PC-9 (cell line): ENCODE data around the gene PXDN. TPM values are rescaled to one million over a fixed set of nuclear protein-coding genes. Genes with fewer than 3 reads are reported as not detected.

Experiments
- BruUV-seq: library from RNA; stranded (reverse); fragments of 400-500 nt; replicated peaks from 2 replicates; lab custom pipeline; 2021; lab: Mats Ljungman, UMichigan
- CTCF ChIA-PET: fragments of 300-600 bp; sonication (Branson Sonifier 250); formaldehyde crosslinking; loops from one replicate; lab custom pipeline; 2022; ENCODE audit warnings: antibody characterized with exemption; lab: Charles Lee
- POLR2A ChIA-PET: fragments of 300-600 bp; sonication (Branson Sonifier 250); formaldehyde crosslinking; loops from one replicate; lab custom pipeline; 2022; ENCODE audit warnings: antibody characterized with exemption; ENCODE audit not compliant: unreplicated experiment; lab: Charles Lee
- DNase-seq, 2 experiments: peaks; one replicate each; pipeline versions ENCODE4 v3.0.0 to v3.0.0-alpha.2; 2015 to 2022; ENCODE audit warnings: mixed read lengths in 1 of 2
- H2AFZ ChIP-seq: fragments of 200-600 bp; sonication (generic); 2 replicates; pipeline ENCODE4 v1.8.1; 2017; ENCODE audit warnings: antibody characterized with exemption
- H3F3A ChIP-seq: fragments of 200-600 bp; sonication (generic); 2 replicates; pipeline ENCODE4 v1.8.1; 2017; ENCODE audit warnings: antibody characterized with exemption, mild to moderate bottlenecking, low read depth; ENCODE audit not compliant: insufficient read depth
- H3K27ac ChIP-seq: fragments of 200-600 bp; sonication (generic); 2 replicates; pipeline ENCODE4 v1.6.1; 2016; ENCODE audit warnings: mixed run types
- H3K27me3 ChIP-seq: fragments of 200-600 bp; sonication (generic); 2 replicates; pipeline ENCODE4 v1.6.1; 2016; ENCODE audit warnings: low read depth, mixed run types; ENCODE audit not compliant: insufficient read depth
- H3K36me3 ChIP-seq: fragments of 200-600 bp; sonication (generic); 2 replicates; pipeline ENCODE4 v1.6.1; 2016; ENCODE audit warnings: low read depth, mixed run types
- H3K4me1 ChIP-seq: fragments of 200-600 bp; sonication (generic); replicated peaks from 2 replicates; pipeline ENCODE4 v1.6.1; 2016; ENCODE audit warnings: mixed run types; ENCODE audit not compliant: insufficient read depth
- H3K4me2 ChIP-seq: fragments of 200-600 bp; sonication (generic); 2 replicates; pipeline ENCODE4 v1.6.1; 2017; ENCODE audit warnings: mixed run types
- H3K4me3 ChIP-seq: fragments of 200-600 bp; sonication (generic); 2 replicates; pipeline ENCODE4 v1.6.1; 2016; ENCODE audit warnings: mixed run types
- H3K79me2 ChIP-seq: fragments of 200-600 bp; sonication (generic); 2 replicates; pipeline ENCODE4 v1.6.1; 2017; ENCODE audit warnings: low read depth, mixed run types
- H3K9me2 ChIP-seq: fragments of 200-600 bp; sonication (generic); 2 replicates; pipeline ENCODE4 v1.8.1; 2017; ENCODE audit warnings: mild to moderate bottlenecking; ENCODE audit not compliant: insufficient read depth
- H3K9me3 ChIP-seq: fragments of 200-600 bp; sonication (generic); 2 replicates; pipeline ENCODE4 v1.8.1; 2016; ENCODE audit warnings: low read depth; ENCODE audit not compliant: insufficient read depth
- H4K20me1 ChIP-seq: fragments of 200-600 bp; sonication (generic); 2 replicates; pipeline ENCODE4 v1.8.1; 2017; ENCODE audit not compliant: insufficient read depth
- CTCF ChIP-seq: fragments of 200-600 bp; sonication (generic); conservative IDR thresholded peaks from 2 replicates; pipeline ENCODE4 v1.6.1; 2017; ENCODE audit warnings: mixed run types, antibody characterized with exemption, mild to moderate bottlenecking, moderate library complexity
- EZH2 ChIP-seq: fragments of 200-600 bp; sonication (generic); IDR thresholded peaks from 2 replicates; pipeline ENCODE4 v1.8.0; 2017; ENCODE audit warnings: antibody characterized with exemption, low read depth
- intact Hi-C: fragments of 100-400 bp; cut with micrococcal nuclease; formaldehyde crosslinking; loops from one replicate; pipeline ENCODE4 v1.10.0; 2022; ENCODE audit not compliant: unreplicated experiment
- total RNA-seq: library from RNA; stranded (reverse); gene quantifications from 2 replicates; pipeline ENCODE4 v1.2.3, GENCODE V29; 2021

Gene PXDN
- total RNA-seq, 1 experiment from 2014 or later, result 91.1 TPM

GRCh38 chr2:1738646-1739302 lies 5.5 kb downstream of the PXDN start:
- BruUV-seq, result no TSS peak
- no peaks in the 10 kb centered on the region for H3K9me3 ChIP-seq
- H3K4me3 ChIP-seq, result no peak overlapping the region
- H2AFZ ChIP-seq, result no peak overlapping the region
- peaks cover 13% of the 10 kb centered on the region for H3K4me1 ChIP-seq
- H4K20me1 ChIP-seq, result 0 out of 2 replicates have a peak, but pooled peaks cover 5% of the 10 kb centered on the region
- no peaks in the 10 kb centered on the region for H3K36me3 ChIP-seq
- POLR2A ChIA-PET, result interaction anchor here (0.7 kb wide), 1 partner anchor 144 kb away, joined by 5 read pairs; no protein-coding TSS in a partner anchor
- intact Hi-C loops, result no loop called here
- no peak overlapping the region for H3K27ac ChIP-seq
- peaks cover 72% of the 10 kb centered on the region for H3K79me2 ChIP-seq
- H3K9me2 ChIP-seq, result no peaks in the 10 kb centered on the region
- TF ChIP-seq EZH2 (no peak), CTCF (no peak)
- no peak overlapping the region for H3K4me2 ChIP-seq
- peaks cover 10% of the 10 kb centered on the region; the same call in 1 of the 2 replicates for H3K27me3 ChIP-seq
- CTCF ChIA-PET, result interaction anchor here (0.6 kb wide), 1 partner anchor 63 kb away, joined by 5 read pairs; no protein-coding TSS in a partner anchor
- no peaks in the 10 kb centered on the region for H3F3A ChIP-seq
- DNase-seq, result no peak

GRCh38 chr2:1738163-1738562 lies 6.2 kb downstream of the PXDN start:
- Histone ChIP-seq H4K20me1 (0 out of 2 replicates have a peak, but pooled peaks cover 5% of the 10 kb centered on the region), H3K27ac (no peak overlapping the region), H3K4me2 (no peak overlapping the region), H3K4me1 (peaks cover 13% of the 10 kb centered on the region), H3K27me3 (peaks cover 10% of the 10 kb centered on the region; the same call in 1 of the 2 replicates), H2AFZ (no peak overlapping the region), H3K79me2 (peaks cover 78% of the 10 kb centered on the region), H3K4me3 (no peak overlapping the region), H3F3A (no peaks in the 10 kb centered on the region), H3K36me3 (no peaks in the 10 kb centered on the region), H3K9me2 (no peaks in the 10 kb centered on the region), H3K9me3 (no peaks in the 10 kb centered on the region)
- ChIA-PET POLR2A (interaction anchor here (0.7 kb wide), 1 partner anchor 144 kb away, joined by 5 read pairs; no protein-coding TSS in a partner anchor), CTCF (no interaction called here)
- intact Hi-C loops, result no loop called here
- peak in 1 of 2 experiments; percentile 15 for DNase-seq
- BruUV-seq, result no TSS peak
- no peak for TF ChIP-seq CTCF
- TF ChIP-seq EZH2, result no peak

GRCh38 chr2:1736997-1737480 lies 7.3 kb downstream of the PXDN start:
- no peak for DNase-seq
- H3K4me2 ChIP-seq, result no peak overlapping the region
- ChIA-PET POLR2A (no interaction called here), CTCF (no interaction called here)
- no peak overlapping the region for H3K4me3 ChIP-seq
- no peaks in the 10 kb centered on the region for H3K9me2 ChIP-seq
- no peak for TF ChIP-seq EZH2
- no peak for TF ChIP-seq CTCF
- H2AFZ ChIP-seq, result no peak overlapping the region
- H3K36me3 ChIP-seq, result no peaks in the 10 kb centered on the region
- no peaks in the 10 kb centered on the region for H3K9me3 ChIP-seq
- intact Hi-C loops, result no loop called here
- H3K4me1 ChIP-seq, result peaks cover 17% of the 10 kb centered on the region
- H4K20me1 ChIP-seq, result 0 out of 2 replicates have a peak, but pooled peaks cover 3% of the 10 kb centered on the region
- BruUV-seq, result no TSS peak
- H3K79me2 ChIP-seq, result peaks cover 81% of the 10 kb centered on the region
- no peak overlapping the region for H3K27ac ChIP-seq
- H3F3A ChIP-seq, result peaks cover 9% of the 10 kb centered on the region
- peaks cover 10% of the 10 kb centered on the region; the same call in 1 of the 2 replicates for H3K27me3 ChIP-seq
